HEK293 (cell line): Measurements from ENCODE around the gene MED8.

ENCODE experiments used
- BCL11A ChIP-seq: fragments of 450-650 bp; formaldehyde crosslinking; IDR thresholded peaks from 2 replicates; pipeline ENCODE4 v1.5.1; 2016; ENCODE audit warnings: low read depth, missing biosample characterization, missing genetic modification characterization
- FEZF1 ChIP-seq: fragments of 450-650 bp; formaldehyde crosslinking; IDR thresholded peaks from 2 replicates; pipeline ENCODE4 v1.5.1; 2016; ENCODE audit warnings: missing biosample characterization, missing genetic modification characterization
- KLF16 ChIP-seq: fragments of 450-650 bp; formaldehyde crosslinking; IDR thresholded peaks from 2 replicates; pipeline ENCODE4 v1.5.1; 2017; ENCODE audit warnings: missing biosample characterization, missing genetic modification characterization
- KLF8 ChIP-seq: fragments of 450-650 bp; formaldehyde crosslinking; IDR thresholded peaks from 2 replicates; pipeline ENCODE4 v1.5.1; 2016; ENCODE audit warnings: missing biosample characterization, missing genetic modification characterization
- PRDM10 ChIP-seq: fragments of 450-650 bp; formaldehyde crosslinking; IDR thresholded peaks from 2 replicates; pipeline ENCODE4 v1.5.1; 2016; ENCODE audit warnings: missing biosample characterization, missing genetic modification characterization
- YY2 ChIP-seq: fragments of 450-650 bp; formaldehyde crosslinking; IDR thresholded peaks from 2 replicates; pipeline ENCODE4 v1.5.1; 2016; ENCODE audit warnings: missing biosample characterization, missing genetic modification characterization
- ZBTB17 ChIP-seq: fragments of 450-650 bp; formaldehyde crosslinking; IDR thresholded peaks from 2 replicates; pipeline ENCODE4 v1.5.1; 2016; ENCODE audit warnings: missing biosample characterization, missing genetic modification characterization
- ZBTB44 ChIP-seq: fragments of 450-650 bp; IDR thresholded peaks from 2 replicates; pipeline ENCODE4 v1.5.1; 2018; ENCODE audit warnings: missing biosample characterization, mild to moderate bottlenecking, missing genetic modification characterization
- ZFP3 ChIP-seq: fragments of 450-650 bp; formaldehyde crosslinking; IDR thresholded peaks from 2 replicates; pipeline ENCODE4 v1.5.1; 2016; ENCODE audit warnings: low read depth, missing biosample characterization, missing genetic modification characterization
- ZFP37 ChIP-seq: fragments of 450-650 bp; formaldehyde crosslinking; IDR thresholded peaks from 2 replicates; pipeline ENCODE4 v1.5.1; 2016; ENCODE audit warnings: missing biosample characterization, missing genetic modification characterization
- ZNF16 ChIP-seq: fragments of 450-650 bp; formaldehyde crosslinking; IDR thresholded peaks from 2 replicates; pipeline ENCODE4 v1.5.1; 2016; ENCODE audit warnings: low read depth, missing biosample characterization, missing genetic modification characterization
- ZNF175 ChIP-seq: fragments of 450-650 bp; formaldehyde crosslinking; IDR thresholded peaks from 2 replicates; pipeline ENCODE4 v1.5.1; 2016; ENCODE audit warnings: missing biosample characterization, missing genetic modification characterization
- ZNF184 ChIP-seq: fragments of 450-650 bp; IDR thresholded peaks from 2 replicates; pipeline ENCODE4 v1.5.1; 2018; ENCODE audit warnings: missing biosample characterization, mild to moderate bottlenecking, missing genetic modification characterization
- ZNF2 ChIP-seq: fragments of 450-650 bp; formaldehyde crosslinking; IDR thresholded peaks from 2 replicates; pipeline ENCODE4 v1.5.1; 2016; ENCODE audit warnings: missing biosample characterization, missing genetic modification characterization
- ZNF350 ChIP-seq: fragments of 450-650 bp; formaldehyde crosslinking; IDR thresholded peaks from 2 replicates; pipeline ENCODE4 v1.5.0; 2017; ENCODE audit warnings: missing biosample characterization, mild to moderate bottlenecking, missing genetic modification characterization
- ZNF37A ChIP-seq: fragments of 450-650 bp; IDR thresholded peaks from 2 replicates; pipeline ENCODE4 v1.5.1; 2018; ENCODE audit warnings: missing biosample characterization, missing genetic modification characterization
- ZNF391 ChIP-seq: fragments of 450-650 bp; formaldehyde crosslinking; IDR thresholded peaks from 2 replicates; pipeline ENCODE4 v1.5.1; 2016; ENCODE audit warnings: low read depth, missing biosample characterization, missing genetic modification characterization, borderline replicate concordance
- ZNF514 ChIP-seq: fragments of 450-650 bp; formaldehyde crosslinking; IDR thresholded peaks from 2 replicates; pipeline ENCODE4 v1.5.1; 2016; ENCODE audit warnings: missing biosample characterization, missing genetic modification characterization
- ZNF521 ChIP-seq: fragments of 450-650 bp; formaldehyde crosslinking; IDR thresholded peaks from 2 replicates; pipeline ENCODE4 v1.5.1; 2017; ENCODE audit warnings: missing biosample characterization, mild to moderate bottlenecking, missing genetic modification characterization
- ZNF621 ChIP-seq: fragments of 450-650 bp; formaldehyde crosslinking; IDR thresholded peaks from 2 replicates; pipeline ENCODE4 v1.5.1; 2017; ENCODE audit warnings: missing biosample characterization, missing genetic modification characterization
- ZNF629 ChIP-seq: fragments of 450-650 bp; formaldehyde crosslinking; IDR thresholded peaks from 2 replicates; pipeline ENCODE4 v1.5.1; 2017; ENCODE audit warnings: missing biosample characterization, missing genetic modification characterization
- ZNF658 ChIP-seq: fragments of 450-650 bp; formaldehyde crosslinking; IDR thresholded peaks from 2 replicates; pipeline ENCODE4; 2016; ENCODE audit warnings: missing biosample characterization, missing genetic modification characterization
- ZNF664 ChIP-seq: fragments of 450-650 bp; formaldehyde crosslinking; IDR thresholded peaks from 2 replicates; pipeline ENCODE4 v1.5.1; 2016; ENCODE audit warnings: missing biosample characterization, missing genetic modification characterization
- ZNF692 ChIP-seq: fragments of 450-650 bp; formaldehyde crosslinking; IDR thresholded peaks from 2 replicates; pipeline ENCODE4 v1.5.1; 2016; ENCODE audit warnings: missing biosample characterization, missing genetic modification characterization
- ZNF791 ChIP-seq: fragments of 450-650 bp; formaldehyde crosslinking; IDR thresholded peaks from 2 replicates; pipeline ENCODE4 v1.5.1; 2016; ENCODE audit warnings: missing biosample characterization, missing genetic modification characterization
- ZNF792 ChIP-seq: fragments of 450-650 bp; formaldehyde crosslinking; IDR thresholded peaks from 2 replicates; pipeline ENCODE4 v1.5.1; 2016; ENCODE audit warnings: missing biosample characterization, missing genetic modification characterization
- ZNF843 ChIP-seq: fragments of 450-650 bp; formaldehyde crosslinking; IDR thresholded peaks from 2 replicates; pipeline ENCODE4 v1.5.1; 2016; ENCODE audit warnings: missing biosample characterization, missing genetic modification characterization
- ZSCAN16 ChIP-seq: fragments of 450-650 bp; formaldehyde crosslinking; IDR thresholded peaks from 2 replicates; pipeline ENCODE4 v1.5.1; 2016; ENCODE audit warnings: missing biosample characterization, missing genetic modification characterization
- ZSCAN18 ChIP-seq: fragments of 450-650 bp; formaldehyde crosslinking; IDR thresholded peaks from 2 replicates; pipeline ENCODE4 v1.5.1; 2016; ENCODE audit warnings: missing biosample characterization, missing genetic modification characterization
- TF ChIP-seq, protein P1 (sequence below): fragments of 450-650 bp; IDR thresholded peaks from 2 replicates; pipeline ENCODE4 v1.5.1; 2018; ENCODE audit warnings: missing biosample characterization, missing genetic modification characterization
- TF ChIP-seq, protein P2 (sequence below): fragments of 450-650 bp; formaldehyde crosslinking; IDR thresholded peaks from 2 replicates; pipeline ENCODE4 v1.5.1; 2017; ENCODE audit warnings: missing biosample characterization, missing genetic modification characterization

Gene MED8

DNA sequence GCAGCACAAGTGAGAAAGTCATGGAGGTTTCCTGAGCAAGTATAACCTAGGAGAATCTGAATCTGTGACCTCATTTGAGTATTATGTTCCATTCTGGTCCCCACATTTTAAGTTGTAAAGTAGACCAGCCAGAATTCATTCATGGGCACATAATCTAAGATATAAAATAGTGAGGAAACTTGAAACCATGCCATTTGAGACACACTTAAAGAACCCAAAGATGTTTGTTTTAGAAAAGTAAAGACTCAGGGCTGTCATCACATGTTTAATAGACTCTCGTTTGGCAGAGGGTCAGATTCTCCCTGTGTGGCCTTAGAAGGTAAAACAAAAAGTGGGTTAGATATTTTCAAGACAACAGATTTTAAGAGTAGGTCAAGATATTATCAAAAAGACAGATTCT lies 6.5 kb upstream of the MED8 start (continued):
- TF ChIP-seq ZNF664 (tag by site-specific recombination) = peak; percentile 84
- TF ChIP-seq BCL11A (tag by site-specific recombination) = 0 out of 2 replicates have a peak, but pooled peaks have one; percentile 70
- no peak for TF ChIP-seq ZFP3 (tag by site-specific recombination)
- no peak for TF ChIP-seq ZFP37 (tag by site-specific recombination)
- no peak for TF ChIP-seq ZNF792
- peak; percentile 70 for TF ChIP-seq PRDM10 (tag by site-specific recombination)
- no peak for TF ChIP-seq KLF16
- TF ChIP-seq ZNF37A (tag by site-specific recombination) = no peak
- TF ChIP-seq, protein P1, sequence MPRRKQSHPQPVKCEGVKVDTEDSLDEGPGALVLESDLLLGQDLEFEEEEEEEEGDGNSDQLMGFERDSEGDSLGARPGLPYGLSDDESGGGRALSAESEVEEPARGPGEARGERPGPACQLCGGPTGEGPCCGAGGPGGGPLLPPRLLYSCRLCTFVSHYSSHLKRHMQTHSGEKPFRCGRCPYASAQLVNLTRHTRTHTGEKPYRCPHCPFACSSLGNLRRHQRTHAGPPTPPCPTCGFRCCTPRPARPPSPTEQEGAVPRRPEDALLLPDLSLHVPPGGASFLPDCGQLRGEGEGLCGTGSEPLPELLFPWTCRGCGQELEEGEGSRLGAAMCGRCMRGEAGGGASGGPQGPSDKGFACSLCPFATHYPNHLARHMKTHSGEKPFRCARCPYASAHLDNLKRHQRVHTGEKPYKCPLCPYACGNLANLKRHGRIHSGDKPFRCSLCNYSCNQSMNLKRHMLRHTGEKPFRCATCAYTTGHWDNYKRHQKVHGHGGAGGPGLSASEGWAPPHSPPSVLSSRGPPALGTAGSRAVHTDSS = no peak
- no peak for TF ChIP-seq ZNF621
- TF ChIP-seq YY2 (tag by site-specific recombination) = no peak
- TF ChIP-seq ZBTB44 (tag by site-specific recombination) = peak; percentile 78
- TF ChIP-seq ZNF521 (tag by site-specific recombination) = no peak
- no peak for TF ChIP-seq ZNF791
- no peak; the same call in 1 of the 2 replicates for TF ChIP-seq KLF8 (tag by site-specific recombination)
- no peak for TF ChIP-seq ZNF350 (tag by site-specific recombination)
- no peak for TF ChIP-seq ZBTB17 (tag by site-specific recombination)
- TF ChIP-seq ZSCAN18 (tag by site-specific recombination) = no peak
- no peak for TF ChIP-seq ZNF184 (tag by site-specific recombination)
- no peak for TF ChIP-seq ZNF2 (tag by site-specific recombination)
- TF ChIP-seq, protein P2, sequence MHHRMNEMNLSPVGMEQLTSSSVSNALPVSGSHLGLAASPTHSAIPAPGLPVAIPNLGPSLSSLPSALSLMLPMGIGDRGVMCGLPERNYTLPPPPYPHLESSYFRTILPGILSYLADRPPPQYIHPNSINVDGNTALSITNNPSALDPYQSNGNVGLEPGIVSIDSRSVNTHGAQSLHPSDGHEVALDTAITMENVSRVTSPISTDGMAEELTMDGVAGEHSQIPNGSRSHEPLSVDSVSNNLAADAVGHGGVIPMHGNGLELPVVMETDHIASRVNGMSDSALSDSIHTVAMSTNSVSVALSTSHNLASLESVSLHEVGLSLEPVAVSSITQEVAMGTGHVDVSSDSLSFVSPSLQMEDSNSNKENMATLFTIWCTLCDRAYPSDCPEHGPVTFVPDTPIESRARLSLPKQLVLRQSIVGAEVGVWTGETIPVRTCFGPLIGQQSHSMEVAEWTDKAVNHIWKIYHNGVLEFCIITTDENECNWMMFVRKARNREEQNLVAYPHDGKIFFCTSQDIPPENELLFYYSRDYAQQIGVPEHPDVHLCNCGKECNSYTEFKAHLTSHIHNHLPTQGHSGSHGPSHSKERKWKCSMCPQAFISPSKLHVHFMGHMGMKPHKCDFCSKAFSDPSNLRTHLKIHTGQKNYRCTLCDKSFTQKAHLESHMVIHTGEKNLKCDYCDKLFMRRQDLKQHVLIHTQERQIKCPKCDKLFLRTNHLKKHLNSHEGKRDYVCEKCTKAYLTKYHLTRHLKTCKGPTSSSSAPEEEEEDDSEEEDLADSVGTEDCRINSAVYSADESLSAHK (tag by site-specific recombination) = peak; percentile 96
- peak; percentile 48; the same call in 1 of the 2 replicates for TF ChIP-seq ZNF629
- TF ChIP-seq ZNF391 (tag by site-specific recombination) = 0 out of 2 replicates have a peak, but pooled peaks have one; percentile 26
- TF ChIP-seq ZNF175 (tag by site-specific recombination) = no peak
- TF ChIP-seq ZNF16 (tag by site-specific recombination) = no peak
- TF ChIP-seq ZNF692 (tag by site-specific recombination) = peak; percentile 70
- TF ChIP-seq ZNF658 (tag by site-specific recombination) = no peak
- no peak for TF ChIP-seq ZSCAN16 (tag by site-specific recombination)
- TF ChIP-seq ZNF514 = no peak
- peak; percentile 89 for TF ChIP-seq FEZF1
- peak; percentile 94 for TF ChIP-seq ZNF843
